ENCODE data around the gene VWA5B2.

VWA5B2 gene

GRCh38 chr3:184231671-184232070, 2.3 kb downstream of the VWA5B2 start:
- TF ChIP-seq POLR2A (IDR thresholded peaks at IDR 0.05; ENCODE audit: low read depth, low read length) = no peak
- FAIRE-seq (no peak), DNase-seq (ENCODE audit: insufficient read length, low spot score) (no peak)

GRCh38 chr3:184233127-184233843, 3.9 kb downstream of the VWA5B2 start:
- TF ChIP-seq POLR2A (IDR thresholded peaks at IDR 0.05; ENCODE audit: low read depth, low read length) = no peak
- DNase-seq (ENCODE audit: insufficient read length, low spot score) (no peak), FAIRE-seq (no peak)

- DNase-seq (ENCODE audit: insufficient read length, low spot score) (peak; percentile 100), FAIRE-seq (peak; percentile 97)
- TF ChIP-seq POLR2A (IDR thresholded peaks at IDR 0.05; ENCODE audit: low read depth, low read length) = no peak
These were observed 4.8 kb downstream of the VWA5B2 start for GRCh38 chr3:184234224-184234623.

- no peak for TF ChIP-seq POLR2A (IDR thresholded peaks at IDR 0.05; ENCODE audit: low read depth, low read length)
- FAIRE-seq (no peak), DNase-seq (ENCODE audit: insufficient read length, low spot score) (peak; percentile 7)
These were observed 5.4 kb downstream of the VWA5B2 start for GRCh38 chr3:184234671-184235380.

- FAIRE-seq (no peak), DNase-seq (ENCODE audit: insufficient read length, low spot score) (no peak)
- no peak for TF ChIP-seq POLR2A (IDR thresholded peaks at IDR 0.05; ENCODE audit: low read depth, low read length)
These were observed 6.1 kb downstream of the VWA5B2 start for GRCh38 chr3:184235381-184236032.

GRCh38 chr3:184236033-184236410, 6.6 kb downstream of the VWA5B2 start:
- TF ChIP-seq POLR2A (IDR thresholded peaks at IDR 0.05; ENCODE audit: low read depth, low read length) = no peak
- no peak for DNase-seq (ENCODE audit: insufficient read length, low spot score)
- FAIRE-seq = no peak

- no peak for FAIRE-seq
- no peak for TF ChIP-seq POLR2A (IDR thresholded peaks at IDR 0.05; ENCODE audit: low read depth, low read length)
- DNase-seq (ENCODE audit: insufficient read length, low spot score) = no peak
These were observed 7.3 kb downstream of the VWA5B2 start for GRCh38 chr3:184236636-184237035.

- no peak for TF ChIP-seq POLR2A (IDR thresholded peaks at IDR 0.05; ENCODE audit: low read depth, low read length)
- DNase-seq (ENCODE audit: insufficient read length, low spot score) = no peak
- no peak for FAIRE-seq
These were observed 7.8 kb downstream of the VWA5B2 start for GRCh38 chr3:184237211-184237610.

GRCh38 chr3:184237807-184238206, 8.4 kb downstream of the VWA5B2 start:
- no peak for TF ChIP-seq POLR2A (IDR thresholded peaks at IDR 0.05; ENCODE audit: low read depth, low read length)
- DNase-seq (ENCODE audit: insufficient read length, low spot score) (no peak), FAIRE-seq (no peak)

- TF ChIP-seq POLR2A (IDR thresholded peaks at IDR 0.05; ENCODE audit: low read depth, low read length) = no peak
- DNase-seq (ENCODE audit: insufficient read length, low spot score) = no peak
- no peak for FAIRE-seq
These were observed 8.9 kb downstream of the VWA5B2 start for GRCh38 chr3:184238246-184238818.

GRCh38 chr3:184239221-184239620, 9.8 kb downstream of the VWA5B2 start:
- DNase-seq (ENCODE audit: insufficient read length, low spot score) = no peak
- TF ChIP-seq POLR2A (IDR thresholded peaks at IDR 0.05; ENCODE audit: low read depth, low read length) = no peak
- no peak for FAIRE-seq

- no peak for TF ChIP-seq POLR2A (IDR thresholded peaks at IDR 0.05; ENCODE audit: low read depth, low read length)
- DNase-seq (ENCODE audit: insufficient read length, low spot score) = no peak
- no peak for FAIRE-seq
These were observed 10.3 kb downstream of the VWA5B2 start for GRCh38 chr3:184239708-184240107.

GRCh38 chr3:184240384-184241140, 11.2 kb downstream of the VWA5B2 start:
- DNase-seq (ENCODE audit: insufficient read length, low spot score) = no peak

GRCh38 chr3:184241141-184241446, 11.7 kb downstream of the VWA5B2 start:
- no peak for DNase-seq (ENCODE audit: insufficient read length, low spot score)
- no peak for FAIRE-seq
- no peak for TF ChIP-seq POLR2A (IDR thresholded peaks at IDR 0.05; ENCODE audit: low read depth, low read length)

More at GRCh38 chr3:184240384-184241140, 11.2 kb downstream of the VWA5B2 start:
- peak; percentile 30 for FAIRE-seq
- no peak for TF ChIP-seq POLR2A (IDR thresholded peaks at IDR 0.05; ENCODE audit: low read depth, low read length)

Data from H54 (cell line).